ENCODE data around the gene MORN1.

MORN1 gene

GRCh38 chr1:2372551-2373490 lies 18.5 kb downstream of the MORN1 start:
- DNase-seq = no peak

- no peak for DNase-seq
Measured at GRCh38 chr1:2368053-2368744, 23.2 kb downstream of the MORN1 start.

GRCh38 chr1:2363847-2364513 lies 27.4 kb downstream of the MORN1 start:
- no peak for DNase-seq

- DNase-seq = no peak
Measured at GRCh38 chr1:2360588-2361364, 30.6 kb downstream of the MORN1 start.

- no peak for DNase-seq
Measured at GRCh38 chr1:2358651-2359640, 32.4 kb downstream of the MORN1 start.

- DNase-seq = no peak
Measured at GRCh38 chr1:2358072-2358471, 33.3 kb downstream of the MORN1 start.

GRCh38 chr1:2356911-2357845 lies 34.2 kb downstream of the MORN1 start:
- DNase-seq = no peak

- no peak for DNase-seq
Measured at GRCh38 chr1:2356401-2356800, 35.0 kb downstream of the MORN1 start.

GRCh38 chr1:2355373-2356261 lies 35.7 kb downstream of the MORN1 start:
- DNase-seq = no peak

GRCh38 chr1:2354511-2355372 lies 36.6 kb downstream of the MORN1 start:
- DNase-seq = no peak

- DNase-seq = no peak
Measured at GRCh38 chr1:2353551-2354438, 37.6 kb downstream of the MORN1 start.

GRCh38 chr1:2352897-2353550 lies 38.3 kb downstream of the MORN1 start:
- DNase-seq = no peak

GRCh38 chr1:2352341-2352896 lies 38.9 kb downstream of the MORN1 start:
- no peak for DNase-seq

- DNase-seq = no peak
Measured at GRCh38 chr1:2351723-2352122, 39.6 kb downstream of the MORN1 start.

- DNase-seq = no peak
Measured at GRCh38 chr1:2350911-2351655, 40.3 kb downstream of the MORN1 start.

- DNase-seq = no peak
Measured at GRCh38 chr1:2350501-2350900, 40.9 kb downstream of the MORN1 start.
